K562 (cell line): Measurements from ENCODE around the gene FGFBP3. TPM values are rescaled to one million over a fixed set of nuclear protein-coding genes. Genes with fewer than 3 reads are reported as not detected.

Experiments used
- CHD7 ChIP-seq: fragments of 200-600 bp; sonication (generic); IDR thresholded peaks from one replicate; pipeline ENCODE4 v1.6.1; 2012; ENCODE audit warnings: mild to moderate bottlenecking, low read depth, low read length, inconsistent platforms
- FOXJ2 ChIP-seq: fragments of 200-800 bp; sonication (Bioruptor generic); IDR thresholded peaks from 2 replicates; pipeline ENCODE4 v1.6.1; 2016; ENCODE audit warnings: missing genetic modification characterization, missing compliant biosample characterization
- GATAD2B ChIP-seq: fragments of 450-650 bp; IDR thresholded peaks from 2 replicates; pipeline ENCODE4 v1.6.1; 2017; ENCODE audit warnings: mild to moderate bottlenecking, borderline replicate concordance
- MYBL2 ChIP-seq, 2 experiments: fragments of 450-650 bp in 1 of 2; sonication (generic) in 1 of 2; formaldehyde crosslinking in 1 of 2; IDR thresholded peaks; 2 replicates each; pipeline versions ENCODE4 v1.6.1 to v1.8.1; 2017 to 2022; ENCODE audit warnings: borderline replicate concordance in 1 of 2, inconsistent platforms in 1 of 2, low read depth in 1 of 2, mild to moderate bottlenecking in 1 of 2, missing genetic modification reagents in 1 of 2, moderate library complexity in 1 of 2
- NEUROD1 ChIP-seq: fragments of 150-350 bp; IDR thresholded peaks from 2 replicates; pipeline ENCODE4 v1.6.1; 2014; ENCODE audit warnings: borderline replicate concordance, low read length, low read depth; ENCODE audit not compliant: partially characterized antibody
- RFX5 ChIP-seq: IDR thresholded peaks from 2 replicates; pipeline ENCODE4 v1.6.1; 2011; ENCODE audit warnings: low read depth, mild to moderate bottlenecking, improper control_type of control experiment, low read length
- SIN3A ChIP-seq, 2 experiments: fragments of 150-350 bp in 1 of 2; IDR thresholded peaks; 2 replicates each; pipeline ENCODE4 v1.6.1; 2011 to 2016; ENCODE audit warnings: borderline replicate concordance in 2 of 2, low read depth in 2 of 2, low read length in 2 of 2, mild to moderate bottlenecking in 2 of 2, moderate library complexity in 2 of 2; ENCODE audit not compliant: control insufficient read depth in 1 of 2
- SNAPC5 ChIP-seq: fragments of 250-450 bp; sonication (Bioruptor Pico); IDR thresholded peaks from 2 replicates; pipeline ENCODE4 v1.8.0; 2021; ENCODE audit warnings: moderate library complexity, mild to moderate bottlenecking, inconsistent platforms
- TCF7L2 ChIP-seq: fragments of 150-350 bp; IDR thresholded peaks from 2 replicates; pipeline ENCODE4 v1.6.1; 2016; ENCODE audit warnings: low read depth, mild to moderate bottlenecking, low read length, moderate library complexity
- ZNF561 ChIP-seq: fragments of 450-650 bp; formaldehyde crosslinking; conservative IDR thresholded peaks from 2 replicates; pipeline ENCODE4 v1.4.0; 2020; ENCODE audit warnings: mild to moderate bottlenecking, moderate library complexity
- polyA plus RNA-seq, 8 experiments: library from polyadenylated mRNA; depleted of rRNA in 4 of 8; stranded (reverse) in 5 of 8; unstranded in 3 of 8; fragments of >200 nt; fragmentation: Nextera tagmentation in 2 of 8; fragmentation: Illumina TruSeq in 1 of 8; extraction: Ambion mirVana in 2 of 8; extraction: Trizol in 1 of 8; gene quantifications; 2 replicates each; pipeline versions ENCODE4 v1.2.1 to v1.2.3, GENCODE V29; 2011 to 2014; ENCODE audit warnings: inconsistent platforms in 1 of 8, missing spikeins in 1 of 8
- total RNA-seq, 7 experiments: library from RNA; depleted of rRNA in 6 of 7; stranded (reverse); fragments of >200 nt in 6 of 7; fragmentation: Illumina TruSeq in 2 of 7; extraction: Trizol in 2 of 7; gene quantifications; 2 replicates each; pipeline versions ENCODE4 v1.2.1 to v1.2.3, GENCODE V29; 2011 to 2021; ENCODE audit warnings: low replicate concordance in 1 of 7
- TF ChIP-seq, protein P1 (sequence below): fragments of 250-450 bp; sonication (Bioruptor Pico); IDR thresholded peaks from 2 replicates; pipeline ENCODE4 v1.5.0; 2020; ENCODE audit warnings: mild to moderate bottlenecking, borderline replicate concordance

Gene FGFBP3
- total and polyA plus RNA-seq, 9 of the 15 experiments (the other 6 are each of a cell fraction or from before 2014, with no cell fraction given) = 0.58 to 3.0 (median 1.5) TPM

DNA sequence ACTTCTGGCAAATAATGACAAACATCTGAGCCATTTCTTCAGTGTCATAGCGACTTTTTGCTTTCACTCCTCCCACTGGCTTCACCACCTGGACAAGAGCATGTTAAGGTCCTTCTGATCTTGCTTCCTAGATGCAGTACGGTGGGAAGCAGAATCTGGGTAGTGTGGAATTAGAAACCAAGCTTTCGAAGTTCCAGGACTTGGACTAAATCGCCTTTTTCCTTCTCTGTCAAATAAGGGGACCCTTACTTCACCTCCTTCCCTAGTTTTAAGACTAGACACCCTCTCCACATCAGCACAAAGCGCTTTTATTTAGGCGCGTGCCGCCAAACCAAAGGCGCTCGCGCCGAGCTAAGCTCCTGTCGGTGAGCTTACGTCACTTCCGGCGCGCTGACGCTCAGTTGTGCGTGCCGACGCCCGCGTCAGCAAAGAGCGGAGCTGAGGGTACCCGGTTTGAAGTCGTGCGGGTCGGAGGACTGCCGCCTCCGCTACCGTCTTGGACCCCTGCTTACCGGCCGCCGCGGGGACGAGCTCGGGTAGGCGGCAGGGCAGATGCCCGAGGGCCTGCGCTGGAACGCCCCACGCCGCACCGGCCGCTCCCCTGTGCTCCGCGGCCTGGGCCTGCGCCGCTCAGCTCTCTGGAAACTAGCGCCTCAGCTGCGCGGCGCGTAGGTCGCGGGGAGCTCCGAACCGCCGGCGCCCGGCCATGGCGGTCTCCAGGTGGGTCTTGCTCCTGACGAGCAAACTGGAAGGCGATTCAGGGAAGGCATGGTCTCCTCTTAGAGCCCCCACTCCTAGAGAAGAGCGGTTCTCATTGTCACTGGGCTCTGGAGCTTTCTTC, 14.3 kb upstream of the FGFBP3 start, which contains the start of gene BTAF1 (continued):
- TF ChIP-seq SNAPC5 (CRISPR knock-in tag) (no peak), TCF7L2 (no peak), GATAD2B (peak; percentile 13; the same call in 1 of the 2 replicates), RFX5 (no peak), ZNF561 (no peak), MYBL2 (IDR thresholded peaks at IDR 0.05; ENCODE audit: low read depth) (no peak), MYBL2 (CRISPR knock-in tag; IDR thresholded peaks at IDR 0.05; ENCODE audit: borderline replicate concordance) (no peak), NEUROD1 (no peak), CHD7 (no peak), SIN3A (IDR thresholded peaks at IDR 0.05; ENCODE audit: borderline replicate concordance in 2 of 2, control insufficient read depth in 1 of 2, low read depth in 2 of 2, low read length in 2 of 2) (peak in 1 of 2 experiments; percentile 45; a peak in 1 of 4 replicates), FOXJ2 (tag) (no peak)
- TF ChIP-seq, protein P1, sequence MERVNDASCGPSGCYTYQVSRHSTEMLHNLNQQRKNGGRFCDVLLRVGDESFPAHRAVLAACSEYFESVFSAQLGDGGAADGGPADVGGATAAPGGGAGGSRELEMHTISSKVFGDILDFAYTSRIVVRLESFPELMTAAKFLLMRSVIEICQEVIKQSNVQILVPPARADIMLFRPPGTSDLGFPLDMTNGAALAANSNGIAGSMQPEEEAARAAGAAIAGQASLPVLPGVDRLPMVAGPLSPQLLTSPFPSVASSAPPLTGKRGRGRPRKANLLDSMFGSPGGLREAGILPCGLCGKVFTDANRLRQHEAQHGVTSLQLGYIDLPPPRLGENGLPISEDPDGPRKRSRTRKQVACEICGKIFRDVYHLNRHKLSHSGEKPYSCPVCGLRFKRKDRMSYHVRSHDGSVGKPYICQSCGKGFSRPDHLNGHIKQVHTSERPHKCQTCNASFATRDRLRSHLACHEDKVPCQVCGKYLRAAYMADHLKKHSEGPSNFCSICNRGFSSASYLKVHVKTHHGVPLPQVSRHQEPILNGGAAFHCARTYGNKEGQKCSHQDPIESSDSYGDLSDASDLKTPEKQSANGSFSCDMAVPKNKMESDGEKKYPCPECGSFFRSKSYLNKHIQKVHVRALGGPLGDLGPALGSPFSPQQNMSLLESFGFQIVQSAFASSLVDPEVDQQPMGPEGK = no peak
